OCI-M1 (cell line): ENCODE results near the gene LMF2.

ENCODE experiments used
- DNase-seq: peaks from one replicate; lab custom pipeline; 2025; lab: John Stamatoyannopoulos, UW

The LMF2 gene

GRCh38 chr22:50533856-50534711 lies 26.6 kb upstream of the LMF2 start:
- peak; percentile 97 for DNase-seq

GRCh38 chr22:50532824-50533796 lies 25.6 kb upstream of the LMF2 start:
- peak; percentile 86 for DNase-seq

- peak; percentile 71 for DNase-seq
Observed at GRCh38 chr22:50531962-50532674, 24.6 kb upstream of the LMF2 start.

GRCh38 chr22:50531546-50531961 lies 24.1 kb upstream of the LMF2 start:
- DNase-seq = peak; percentile 70

GRCh38 chr22:50530877-50531545 lies 23.5 kb upstream of the LMF2 start:
- peak; percentile 92 for DNase-seq

- DNase-seq = no peak
Observed at GRCh38 chr22:50530580-50530876, 23.0 kb upstream of the LMF2 start.

- DNase-seq = peak; percentile 70
Observed at GRCh38 chr22:50529897-50530579, 22.5 kb upstream of the LMF2 start, which contains the start of gene TYMP. Gene TYMP (minus strand): TSS chr22:50530012. CDS start chr22:50529709, 303 bp downstream.

GRCh38 chr22:50529416-50529896 lies 22.0 kb upstream of the LMF2 start:
- DNase-seq = no peak

- peak; percentile 31 for DNase-seq
Observed at GRCh38 chr22:50528682-50529415, 21.3 kb upstream of the LMF2 start.

- peak; percentile 31 for DNase-seq
Observed at GRCh38 chr22:50527921-50528681, 20.6 kb upstream of the LMF2 start.

GRCh38 chr22:50526834-50527801 lies 19.6 kb upstream of the LMF2 start:
- peak; percentile 93 for DNase-seq

GRCh38 chr22:50526108-50526833 lies 18.8 kb upstream of the LMF2 start:
- DNase-seq = peak; percentile 87

GRCh38 chr22:50525858-50526107 lies 18.3 kb upstream of the LMF2 start:
- DNase-seq = no peak

- peak; percentile 98 for DNase-seq
Observed at GRCh38 chr22:50525104-50525857, 17.8 kb upstream of the LMF2 start, which contains the start of gene SCO2. Gene SCO2 (minus strand): TSS chr22:50525598. CDS start chr22:50524411, 1,187 bp downstream.

- DNase-seq = no peak
Observed at GRCh38 chr22:50524676-50525103, 17.2 kb upstream of the LMF2 start.

- peak; percentile 36 for DNase-seq
Observed at GRCh38 chr22:50523806-50524675, 16.5 kb upstream of the LMF2 start.
